ENCODE data around the gene ROBO1. TPM values are rescaled to one million over a fixed set of nuclear protein-coding genes. Genes with fewer than 3 reads are reported as not detected.
"Not testable (repeated sequence)": the region's sequence is repeated elsewhere in the genome, so short reads cannot be mapped to it uniquely, and the experiment has no call there.

ROBO1 gene
- total RNA-seq, 1 experiment from 2014 or later = 51.2 TPM

DNA sequence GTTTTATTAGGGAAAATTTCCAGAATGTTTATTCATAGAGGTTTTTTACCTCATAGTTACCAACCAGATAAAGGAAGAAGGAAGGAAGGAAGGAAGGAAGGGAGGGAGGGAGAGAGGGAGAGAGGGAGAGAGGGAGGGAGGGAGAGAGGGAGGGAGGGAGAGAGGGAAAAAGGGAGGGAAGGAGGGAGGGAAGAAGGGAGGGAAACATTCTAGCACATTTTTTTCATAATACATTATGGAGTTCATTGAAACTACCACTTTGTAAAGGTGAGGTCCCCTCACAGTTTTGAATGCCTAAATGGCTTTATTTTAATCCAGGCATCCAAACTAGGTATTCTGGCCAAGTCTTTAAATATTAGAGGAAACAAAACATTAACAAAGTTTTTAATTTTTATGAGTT is 1049.1 kb downstream of the ROBO1 start:
- no peak for DNase-seq (ENCODE audit: low read depth, low spot score)
- in situ Hi-C loops (cut with HindIII; ENCODE audit: low pct_unique_long_range_greater_than_20kb, low sequenced_read_pairs) = no loop called here

DNA sequence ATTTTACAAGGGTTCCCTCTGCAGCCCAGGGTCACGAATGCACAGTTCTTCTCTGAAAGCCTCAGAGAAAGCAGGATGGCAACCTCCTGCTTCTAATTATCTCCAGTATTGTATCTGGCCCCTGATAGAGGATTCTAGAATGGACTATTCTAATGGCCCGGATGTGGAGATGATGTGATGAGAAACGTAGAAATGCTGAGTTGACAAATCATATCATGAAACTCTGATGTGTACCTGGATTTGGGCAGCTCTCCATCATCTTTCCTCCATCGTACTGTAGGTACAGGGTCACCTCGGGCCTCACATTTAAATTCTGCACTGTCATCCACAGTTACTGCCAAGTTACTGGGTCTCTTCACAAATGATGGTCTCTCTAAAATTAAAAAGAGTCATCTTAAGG is 1050.8 kb downstream of the ROBO1 start:
- no peak for DNase-seq (ENCODE audit: low read depth, low spot score)
- in situ Hi-C loops (cut with HindIII; ENCODE audit: low pct_unique_long_range_greater_than_20kb, low sequenced_read_pairs) = no loop called here

DNA sequence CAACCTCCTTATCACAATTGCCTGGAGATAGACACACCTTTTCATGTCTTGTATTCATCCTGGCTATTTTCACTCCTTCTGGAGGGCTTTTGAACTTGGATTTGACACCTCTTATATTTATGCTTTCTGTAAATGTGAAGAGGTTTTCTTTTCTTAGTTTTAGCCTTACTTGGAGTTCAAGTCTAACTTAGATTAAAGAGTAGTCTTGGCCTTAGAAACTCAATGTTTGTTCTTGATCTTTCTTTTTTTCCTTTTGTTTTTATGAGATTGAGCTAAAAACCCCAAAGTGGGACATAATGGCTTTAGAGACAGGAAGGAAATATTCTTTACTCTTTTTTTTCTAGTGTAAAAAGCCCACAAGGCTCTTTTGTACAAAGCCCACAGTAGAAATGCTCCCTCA is 1054.9 kb downstream of the ROBO1 start:
- DNase-seq (ENCODE audit: low read depth, low spot score) = no peak
- in situ Hi-C loops (cut with HindIII; ENCODE audit: low pct_unique_long_range_greater_than_20kb, low sequenced_read_pairs) = no loop called here

DNA sequence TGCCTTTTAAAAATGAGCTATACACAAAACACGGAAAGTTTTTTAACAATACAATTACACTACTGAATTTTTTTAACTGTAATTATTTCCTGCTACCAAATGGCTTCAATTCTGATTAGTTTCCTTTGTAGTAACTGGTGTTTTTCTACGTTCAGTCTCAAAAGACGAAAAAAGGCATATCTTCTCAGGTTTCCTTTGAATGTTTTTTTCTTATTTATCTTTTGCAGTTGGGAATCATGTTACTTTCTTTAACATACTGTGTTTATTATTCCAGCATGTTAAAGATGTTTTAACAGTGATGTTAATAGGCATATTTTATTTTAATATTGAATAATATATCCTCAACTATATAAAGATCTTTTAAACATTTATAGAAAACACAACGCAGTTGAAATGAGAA is 1055.5 kb downstream of the ROBO1 start:
- DNase-seq (ENCODE audit: low read depth, low spot score) = no peak
- in situ Hi-C loops (cut with HindIII; ENCODE audit: low pct_unique_long_range_greater_than_20kb, low sequenced_read_pairs) = no loop called here

DNA sequence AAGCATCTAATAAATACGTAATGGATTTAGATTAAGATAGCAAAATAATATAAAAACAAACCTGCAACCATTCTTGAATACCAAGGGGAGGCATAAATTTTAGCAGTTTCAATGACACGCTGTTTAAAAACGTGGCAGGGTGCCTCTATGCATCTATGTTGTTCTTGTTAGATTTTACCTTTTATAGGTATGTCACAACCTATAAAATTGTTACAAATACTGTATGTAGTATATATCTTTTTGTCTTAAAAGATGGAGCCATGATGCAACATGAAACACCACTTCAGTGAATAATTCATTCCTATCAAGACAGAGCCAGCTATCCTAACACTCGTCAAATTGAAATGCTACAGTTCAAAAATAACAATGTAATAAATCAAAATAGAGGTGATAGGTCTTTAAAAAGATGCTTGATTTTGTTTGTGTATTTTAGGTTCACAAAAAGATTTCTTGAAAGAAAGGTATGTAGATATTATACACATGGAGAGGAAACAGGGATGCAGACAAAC is 1059.2 kb downstream of the ROBO1 start:
- no peak for DNase-seq (ENCODE audit: low read depth, low spot score)
- in situ Hi-C loops (cut with HindIII; ENCODE audit: low pct_unique_long_range_greater_than_20kb, low sequenced_read_pairs) = no loop called here

DNA sequence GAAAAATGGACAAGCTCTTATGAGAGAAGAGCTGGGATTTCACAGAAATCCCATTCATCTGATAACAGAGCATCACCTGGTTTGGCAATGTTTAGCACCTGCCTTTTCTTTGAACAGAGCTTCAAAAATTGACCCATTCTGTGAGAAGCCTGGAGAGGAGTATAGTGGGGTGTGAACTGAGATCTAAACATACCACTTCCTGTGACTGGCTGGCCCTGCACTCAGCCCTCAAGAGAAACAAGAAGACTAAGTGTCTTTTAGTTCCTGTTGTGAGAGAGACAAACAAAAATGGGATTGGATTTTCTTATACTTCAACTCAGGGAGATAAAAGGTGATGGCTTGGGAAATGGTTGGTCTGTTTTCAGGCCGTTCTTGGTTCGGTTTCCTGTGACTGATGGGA is 1060.2 kb downstream of the ROBO1 start:
- in situ Hi-C loops (cut with HindIII; ENCODE audit: low pct_unique_long_range_greater_than_20kb, low sequenced_read_pairs) = no loop called here
- DNase-seq (ENCODE audit: low read depth, low spot score) = no peak

DNA sequence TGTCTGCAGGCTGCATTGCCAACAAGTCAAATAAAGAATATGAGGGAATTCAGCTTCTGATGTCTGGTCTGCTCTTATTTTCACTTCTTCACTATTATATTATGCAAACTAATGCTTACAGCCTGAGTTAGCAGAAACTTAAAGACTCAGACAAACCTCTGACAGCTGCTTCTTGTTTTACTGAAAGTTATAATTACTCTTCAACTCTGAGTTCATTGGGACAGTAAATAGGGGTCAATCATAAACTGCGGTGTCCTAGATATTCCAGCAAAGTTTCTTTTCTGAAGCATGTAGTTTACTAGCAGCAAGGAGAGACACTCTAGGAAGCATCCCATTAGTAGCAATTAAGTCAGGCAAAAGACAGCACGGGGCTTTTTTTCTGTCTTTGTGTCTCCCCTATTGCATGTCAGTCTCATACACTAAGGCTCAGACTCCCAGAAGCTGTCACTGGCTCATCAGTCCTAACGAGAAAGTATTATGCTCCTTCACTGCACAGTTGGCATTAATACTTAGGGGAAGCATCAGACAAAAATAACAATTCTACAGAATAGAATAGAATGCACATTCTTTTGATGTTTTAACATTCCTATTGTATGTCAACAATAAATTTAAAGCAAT is 1060.8 kb downstream of the ROBO1 start:
- in situ Hi-C loops (cut with HindIII; ENCODE audit: low pct_unique_long_range_greater_than_20kb, low sequenced_read_pairs) = no loop called here
- no peak for DNase-seq (ENCODE audit: low read depth, low spot score)

DNA sequence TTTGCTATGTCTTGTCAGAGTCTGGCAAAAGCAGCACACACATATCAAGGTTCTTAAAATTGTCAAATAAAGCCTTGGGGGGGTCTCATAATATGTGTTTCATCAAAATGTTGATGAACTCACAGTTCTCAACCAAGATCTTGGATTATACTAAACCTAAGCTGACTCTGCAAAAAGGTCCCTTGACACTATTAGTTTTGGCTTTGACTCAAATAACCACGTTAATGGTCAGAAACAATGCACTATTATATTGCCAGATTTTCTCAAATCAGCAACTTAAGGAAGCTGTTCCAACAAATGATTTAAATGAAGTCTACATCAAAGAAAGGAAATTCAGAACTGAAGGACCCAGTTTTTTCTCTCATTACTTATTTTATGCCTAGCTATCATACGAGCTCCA is 1063.9 kb downstream of the ROBO1 start:
- in situ Hi-C loops (cut with HindIII; ENCODE audit: low pct_unique_long_range_greater_than_20kb, low sequenced_read_pairs) = no loop called here
- peak; percentile 50 for DNase-seq (ENCODE audit: low read depth, low spot score)

DNA sequence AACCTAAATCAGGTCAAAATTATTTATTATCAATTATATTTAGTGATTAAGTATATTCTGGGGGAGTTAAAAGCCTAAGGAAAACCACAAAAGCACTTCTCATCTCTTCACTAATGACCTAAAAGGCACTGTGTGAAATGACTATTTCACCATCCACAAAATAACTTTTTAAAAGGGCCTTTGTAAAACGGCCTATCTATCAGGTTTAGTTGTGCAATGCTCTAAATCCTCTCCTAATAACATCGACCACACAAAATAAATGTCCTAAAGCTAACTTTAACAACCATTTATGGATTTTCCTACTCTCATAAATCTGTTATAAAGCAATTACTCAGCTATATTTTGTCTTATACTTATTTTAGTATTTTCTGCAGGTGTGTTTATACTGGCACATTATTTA is 1066.3 kb downstream of the ROBO1 start:
- no peak for DNase-seq (ENCODE audit: low read depth, low spot score)
- in situ Hi-C loops (cut with HindIII; ENCODE audit: low pct_unique_long_range_greater_than_20kb, low sequenced_read_pairs) = no loop called here

DNA sequence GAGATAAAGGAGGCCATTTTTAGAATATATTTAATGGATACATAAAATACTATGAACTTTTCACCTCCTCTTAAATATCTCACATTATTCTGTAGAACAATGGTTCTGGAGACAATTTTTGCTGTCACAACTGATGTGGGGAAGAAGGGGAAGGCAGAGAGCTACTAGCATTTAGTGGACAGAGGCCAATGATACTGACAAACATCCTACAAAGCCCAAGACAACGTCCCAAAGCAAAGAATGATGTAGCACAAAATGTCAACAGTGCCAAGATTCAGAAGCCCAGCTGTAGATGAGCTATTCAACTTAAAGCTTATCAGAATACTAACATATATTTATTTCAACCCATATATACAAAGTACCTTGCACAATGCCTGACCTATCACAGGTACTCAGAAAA is 1069.4 kb downstream of the ROBO1 start:
- in situ Hi-C loops (cut with HindIII; ENCODE audit: low pct_unique_long_range_greater_than_20kb, low sequenced_read_pairs) = no loop called here
- DNase-seq (ENCODE audit: low read depth, low spot score) = no peak

DNA sequence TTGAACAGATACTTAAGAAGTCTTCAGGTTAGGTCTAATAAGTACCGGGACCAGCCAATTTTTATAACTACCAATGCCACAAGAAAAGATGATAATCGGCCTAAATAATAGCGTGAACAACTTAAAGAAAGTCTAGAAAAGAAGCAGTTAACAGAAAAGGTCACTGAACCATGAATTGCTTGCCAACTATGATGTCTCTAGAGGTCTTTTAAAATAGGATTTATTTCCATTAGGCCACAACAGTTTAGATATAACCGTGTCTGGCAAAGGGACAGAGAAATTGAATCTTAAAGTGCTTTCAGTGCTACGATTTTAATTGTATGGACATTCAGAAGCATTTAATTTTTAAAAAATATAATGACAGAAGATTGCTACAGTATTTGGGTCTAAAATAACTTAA is 1070.4 kb downstream of the ROBO1 start:
- no peak for DNase-seq (ENCODE audit: low read depth, low spot score)
- in situ Hi-C loops (cut with HindIII; ENCODE audit: low pct_unique_long_range_greater_than_20kb, low sequenced_read_pairs) = no loop called here

DNA sequence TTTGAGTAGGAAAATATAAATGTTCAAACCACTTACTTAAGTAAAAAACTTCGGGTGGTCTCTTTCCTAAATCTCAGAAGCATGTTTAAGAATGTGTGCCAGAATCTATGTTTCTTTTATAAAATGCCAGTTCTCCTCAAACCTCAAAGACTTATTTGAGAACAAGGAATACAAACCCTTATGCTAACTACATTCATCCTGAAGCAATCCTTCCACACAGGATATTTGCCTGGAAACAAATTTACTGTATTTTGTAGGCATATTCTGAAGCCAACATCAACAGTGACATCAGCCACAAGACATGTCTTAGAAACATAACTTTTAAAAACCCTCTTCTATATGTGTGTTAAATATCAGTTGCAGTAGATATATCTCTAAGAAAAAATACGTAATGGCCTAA is 1077.0 kb downstream of the ROBO1 start:
- in situ Hi-C loops (cut with HindIII; ENCODE audit: low pct_unique_long_range_greater_than_20kb, low sequenced_read_pairs) = no loop called here

DNA sequence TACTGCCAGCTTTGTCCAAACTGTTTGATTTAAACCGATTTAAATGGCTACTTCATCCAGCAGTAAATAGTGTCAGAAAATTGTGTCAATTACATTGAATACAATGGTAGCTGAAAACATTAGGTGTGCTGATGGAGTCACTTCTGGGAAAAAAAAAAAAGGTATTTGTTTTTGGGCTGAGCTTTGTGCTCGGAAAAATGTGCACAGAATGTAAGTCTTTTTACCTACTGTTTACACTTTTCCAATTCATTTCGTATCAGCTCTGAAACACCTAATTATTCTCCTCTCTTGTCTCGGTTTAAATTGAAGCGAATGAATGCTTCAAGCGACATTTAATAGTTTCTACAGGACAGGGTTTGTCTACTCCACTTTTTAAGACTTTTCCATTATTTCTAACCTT is 1078.4 kb downstream of the ROBO1 start:
- no peak for DNase-seq (ENCODE audit: low read depth, low spot score)
- in situ Hi-C loops (cut with HindIII; ENCODE audit: low pct_unique_long_range_greater_than_20kb, low sequenced_read_pairs) = no loop called here

More for the DNA sequence above, 1077.0 kb downstream of the ROBO1 start:
- no peak for DNase-seq (ENCODE audit: low read depth, low spot score)

DNA sequence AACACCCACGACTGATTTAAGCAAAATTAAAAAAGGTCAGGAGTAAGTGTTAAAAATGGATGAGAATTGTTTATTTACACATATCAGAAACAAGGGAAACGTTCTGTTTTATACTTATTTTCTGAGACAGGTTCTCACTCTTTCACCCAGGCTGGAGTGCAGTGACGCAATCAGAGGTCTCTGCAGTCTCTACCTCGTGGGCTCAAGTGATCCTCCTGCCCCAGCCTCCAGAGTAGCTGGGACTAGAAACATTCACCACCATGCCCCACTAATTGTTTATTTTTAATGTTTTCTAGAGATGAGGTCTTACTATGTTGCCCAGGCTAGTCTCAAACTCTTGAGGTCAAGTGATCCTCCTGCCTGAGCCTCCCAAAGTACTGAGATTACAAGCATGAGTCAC is 1080.3 kb downstream of the ROBO1 start:
- DNase-seq (ENCODE audit: low read depth, low spot score) = no peak
- in situ Hi-C loops (cut with HindIII; ENCODE audit: low pct_unique_long_range_greater_than_20kb, low sequenced_read_pairs) = no loop called here

DNA sequence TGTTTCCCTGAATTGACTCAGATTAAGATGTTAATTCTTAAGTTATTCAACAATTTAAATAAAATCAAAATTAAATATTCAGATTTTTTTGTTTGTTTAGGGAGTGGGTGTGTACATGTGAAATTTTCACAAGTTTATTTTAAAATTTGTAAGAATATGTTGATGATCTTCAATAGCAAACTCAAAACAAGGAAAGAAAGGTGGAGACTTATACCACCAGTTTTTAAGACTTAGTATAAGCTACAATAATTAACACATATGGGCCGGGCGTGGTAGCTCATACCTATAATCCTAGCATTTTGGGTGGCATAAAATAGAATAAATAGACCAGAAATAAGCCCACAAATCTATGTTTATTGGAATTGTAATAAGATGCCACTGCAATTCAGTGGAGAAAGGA is 1084.5 kb downstream of the ROBO1 start:
- in situ Hi-C loops (cut with HindIII; ENCODE audit: low pct_unique_long_range_greater_than_20kb, low sequenced_read_pairs) = no loop called here

DNA sequence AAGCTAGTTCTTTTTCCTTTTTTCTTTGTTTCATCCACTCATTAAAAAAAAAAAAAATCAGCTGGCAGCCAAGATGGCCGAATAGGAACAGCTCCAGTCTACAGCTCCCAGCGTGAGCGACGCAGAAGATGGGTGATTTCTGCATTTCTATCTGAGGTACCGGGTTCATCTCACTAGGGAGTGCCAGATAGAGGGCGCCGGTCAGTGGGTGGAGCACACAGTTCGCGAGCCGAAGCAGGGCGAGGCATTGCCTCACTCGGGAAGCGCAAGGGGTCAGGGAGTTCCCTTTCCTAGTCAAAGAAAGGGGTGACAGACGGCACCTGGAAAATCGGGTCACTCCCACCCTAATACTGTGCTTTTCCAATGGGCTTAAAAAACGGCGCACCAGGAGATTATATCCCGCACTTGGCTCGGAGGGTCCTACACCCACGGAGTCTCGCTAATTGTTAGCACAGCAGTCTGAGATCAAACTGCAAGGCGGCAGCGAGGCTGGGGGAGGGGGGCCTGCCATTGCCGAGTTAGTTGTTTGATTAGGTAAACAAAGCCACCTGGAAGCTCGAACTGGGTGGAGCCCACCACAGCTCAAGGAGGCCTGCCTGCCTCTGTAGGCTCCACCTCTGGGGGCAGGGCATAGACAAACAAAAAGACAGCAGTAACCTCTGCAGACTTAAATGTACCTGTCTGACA is 1092.5 kb downstream of the ROBO1 start:
- in situ Hi-C loops (cut with HindIII; ENCODE audit: low pct_unique_long_range_greater_than_20kb, low sequenced_read_pairs) = not testable (repeated sequence)

More for the DNA sequence above, 1084.5 kb downstream of the ROBO1 start:
- DNase-seq (ENCODE audit: low read depth, low spot score) = no peak

DNA sequence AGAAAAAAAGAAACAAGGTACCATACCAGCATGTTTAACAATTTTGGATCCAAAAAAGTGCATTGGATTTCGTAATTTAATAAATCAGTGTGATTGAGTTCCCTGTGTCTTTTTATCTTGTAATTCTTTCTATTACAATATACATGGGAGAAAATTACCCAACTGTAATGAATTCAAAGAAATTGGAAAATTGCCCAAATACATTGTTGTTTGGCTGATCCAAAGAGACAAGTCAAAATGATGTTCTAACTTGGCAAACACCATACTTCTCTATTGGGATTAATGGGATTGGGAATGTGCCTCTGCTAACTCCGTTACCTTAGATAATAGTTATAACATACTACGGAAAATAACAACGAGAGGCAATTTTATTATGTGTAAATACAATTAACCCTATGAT is 1097.1 kb downstream of the ROBO1 start:
- no peak for DNase-seq (ENCODE audit: low read depth, low spot score)
- in situ Hi-C loops (cut with HindIII; ENCODE audit: low pct_unique_long_range_greater_than_20kb, low sequenced_read_pairs) = no loop called here

More for the DNA sequence above, 1092.5 kb downstream of the ROBO1 start:
- DNase-seq (ENCODE audit: low read depth, low spot score) = not testable (repeated sequence)

DNA sequence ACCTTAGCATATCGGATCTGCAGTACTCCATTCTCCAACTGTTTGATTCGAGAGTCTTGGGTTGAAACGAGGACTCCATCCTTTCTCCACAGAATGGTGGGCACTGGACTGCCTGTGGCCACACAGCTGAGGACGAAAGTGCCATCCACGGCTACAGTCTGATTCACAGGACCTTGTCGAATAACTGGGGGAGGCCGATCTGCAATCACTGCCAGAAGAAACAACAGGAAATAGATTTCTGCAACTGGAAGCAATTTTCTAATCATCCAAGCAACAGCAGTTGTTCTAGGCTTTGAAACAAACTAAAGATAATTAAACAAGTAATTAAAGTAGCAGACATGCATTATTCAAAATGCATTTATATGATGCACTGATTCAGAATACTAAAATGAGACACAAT is 1097.7 kb downstream of the ROBO1 start:
- in situ Hi-C loops (cut with HindIII; ENCODE audit: low pct_unique_long_range_greater_than_20kb, low sequenced_read_pairs) = no loop called here
- DNase-seq (ENCODE audit: low read depth, low spot score) = no peak

DNA sequence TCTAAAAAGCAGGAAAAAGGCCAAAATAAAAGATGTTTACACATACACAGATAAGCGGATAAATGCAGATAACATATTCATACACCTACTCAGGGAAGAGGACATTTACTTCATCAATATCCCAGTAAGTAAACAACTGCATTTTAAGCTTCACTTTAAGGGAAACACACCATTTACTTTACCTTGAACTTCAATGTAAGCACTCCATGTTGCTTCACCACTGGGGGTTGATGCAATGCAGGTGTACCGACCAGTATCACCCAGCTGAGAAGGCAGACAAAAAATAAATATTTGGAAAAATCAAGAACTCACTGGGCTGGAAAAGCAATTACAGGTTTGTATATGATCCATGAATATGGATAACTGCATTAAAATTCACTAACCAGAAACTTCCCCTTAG is 1099.5 kb downstream of the ROBO1 start:
- in situ Hi-C loops (cut with HindIII; ENCODE audit: low pct_unique_long_range_greater_than_20kb, low sequenced_read_pairs) = no loop called here
- DNase-seq (ENCODE audit: low read depth, low spot score) = no peak
